ENCODE results near the gene PLA2R1.

Gene PLA2R1

DNA sequence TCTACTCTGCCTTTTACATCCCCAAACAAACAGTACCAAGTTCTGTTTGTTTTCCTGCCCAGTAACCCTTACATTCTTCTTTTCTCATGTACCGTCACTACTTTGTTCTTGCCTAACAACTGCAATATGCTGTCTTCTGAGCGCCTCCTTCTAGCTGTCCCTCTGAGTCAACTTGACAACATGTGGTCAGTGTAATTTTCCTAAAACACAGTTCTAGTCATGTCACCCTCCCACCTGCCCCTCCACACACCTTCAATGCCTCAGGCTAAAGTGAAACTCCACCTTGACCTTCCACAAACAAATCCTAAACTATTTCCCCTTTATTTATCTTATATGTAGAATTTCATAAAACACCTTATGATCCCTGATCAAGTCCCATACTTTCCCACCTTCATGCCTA lies 139.9 kb downstream of the PLA2R1 start:
- no peak for DNase-seq

DNA sequence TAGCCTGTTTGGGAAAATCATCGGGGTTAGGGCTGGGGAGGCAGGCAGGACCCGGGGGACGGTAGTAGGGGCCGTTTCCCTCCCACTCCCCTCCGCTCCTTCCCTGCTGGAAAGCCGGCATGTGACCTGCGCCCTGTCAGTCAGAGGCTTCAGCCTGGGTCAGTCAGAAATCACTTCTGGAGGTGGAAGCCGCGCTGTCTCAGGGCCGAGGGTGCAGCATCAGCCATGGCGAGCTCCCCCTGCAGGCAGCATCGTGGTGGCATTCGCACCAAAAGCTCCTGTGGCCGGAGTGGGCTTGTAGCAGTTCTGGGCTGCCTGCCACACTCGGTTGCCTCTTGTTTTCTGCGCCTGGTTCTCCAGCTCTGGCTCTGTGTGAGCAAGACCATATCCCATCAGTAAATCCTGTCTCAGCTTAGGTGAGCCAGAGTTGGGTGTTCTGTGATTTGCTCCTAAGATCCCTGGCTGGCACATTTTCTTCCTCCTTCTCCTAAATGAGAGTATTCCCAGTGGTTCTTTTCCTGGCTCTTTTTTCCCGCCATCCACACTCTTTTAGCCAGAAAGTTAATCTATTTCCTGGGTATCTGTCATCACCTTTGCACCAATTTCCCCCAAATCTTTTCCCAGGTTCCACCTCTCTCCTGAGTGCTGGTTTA lies 140.5 kb downstream of the PLA2R1 start:
- DNase-seq = peak; percentile 15

DNA sequence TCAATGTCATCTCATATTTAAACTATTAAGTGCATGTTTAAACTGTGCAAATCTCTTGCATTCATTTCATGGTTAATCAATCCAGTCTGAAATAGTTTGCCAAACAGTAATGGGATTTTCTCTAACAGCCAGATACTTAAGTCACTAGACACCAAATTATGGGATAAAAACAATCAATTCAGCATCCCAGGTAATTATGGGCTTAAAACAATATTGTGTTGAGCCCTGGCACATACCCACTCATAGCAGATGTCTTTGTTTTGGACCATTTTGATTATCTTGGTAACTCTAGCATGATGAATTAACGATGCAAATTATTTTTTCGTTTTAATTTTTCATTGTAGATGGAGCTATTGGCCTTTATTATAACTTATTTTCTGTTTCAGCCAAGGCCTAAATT lies 145.9 kb downstream of the PLA2R1 start:
- no peak for DNase-seq

DNA sequence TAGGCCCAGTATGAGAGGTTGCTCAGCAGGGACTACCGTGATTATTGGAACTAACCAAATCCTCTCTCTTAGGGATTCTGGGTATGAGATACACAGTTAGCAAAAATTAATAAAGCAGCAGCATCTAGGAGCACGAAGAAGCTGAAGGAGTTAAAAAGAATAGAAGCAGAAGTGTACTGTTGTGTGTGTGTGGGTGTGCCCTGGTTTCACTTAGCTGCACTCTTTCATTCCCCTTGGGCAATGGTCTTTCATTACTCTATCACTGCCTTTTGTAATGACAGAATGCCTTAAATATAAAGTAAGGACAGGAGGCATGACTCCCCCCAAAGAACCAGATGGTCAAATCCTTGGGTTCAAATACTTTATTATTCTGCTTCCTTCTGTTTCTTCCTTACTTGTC lies 148.5 kb downstream of the PLA2R1 start:
- DNase-seq = no peak

DNA sequence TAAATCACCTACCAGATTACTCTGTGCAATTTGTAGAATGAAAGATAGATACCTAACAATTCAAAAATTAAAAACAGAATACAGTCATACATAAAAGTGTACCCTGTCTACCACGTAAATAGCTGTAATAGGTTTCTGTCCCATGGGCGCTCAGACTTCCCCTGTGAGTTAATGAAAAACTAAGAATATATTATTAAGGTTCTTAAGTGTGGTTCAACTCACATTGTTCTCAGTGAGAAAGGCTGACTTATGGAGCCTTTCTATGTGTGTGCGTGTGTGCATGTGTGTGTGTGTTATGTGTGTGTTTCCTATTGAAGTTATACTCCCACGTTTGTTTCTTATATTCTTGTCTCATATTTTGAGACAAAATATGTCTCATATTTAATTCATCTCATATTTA lies 149.8 kb downstream of the PLA2R1 start:
- DNase-seq = no peak

GRCh38 chr2:159910951-159911350 lies 151.5 kb downstream of the PLA2R1 start:
- DNase-seq = no peak

DNA sequence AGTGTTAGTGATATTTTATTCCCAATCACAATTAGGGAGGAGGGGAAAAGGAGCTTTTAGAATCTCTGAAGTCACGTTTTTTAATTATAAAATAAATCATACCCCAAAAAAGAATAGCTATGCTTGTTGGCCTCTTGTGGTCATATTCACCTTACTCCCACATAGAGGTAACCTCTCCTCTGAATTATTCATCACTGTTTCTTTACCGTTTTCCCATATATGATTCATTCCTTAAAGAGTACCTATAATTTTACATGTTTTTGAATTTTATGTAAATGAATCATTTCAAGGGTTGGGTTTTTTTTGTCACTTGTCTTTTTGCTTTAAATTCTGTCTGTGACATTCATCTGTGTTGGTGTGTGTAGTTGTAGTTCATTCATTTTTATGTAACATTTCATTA lies 153.8 kb downstream of the PLA2R1 start:
- no peak for DNase-seq

GRCh38 chr2:159907909-159908308 lies 154.5 kb downstream of the PLA2R1 start:
- no peak for DNase-seq

DNA sequence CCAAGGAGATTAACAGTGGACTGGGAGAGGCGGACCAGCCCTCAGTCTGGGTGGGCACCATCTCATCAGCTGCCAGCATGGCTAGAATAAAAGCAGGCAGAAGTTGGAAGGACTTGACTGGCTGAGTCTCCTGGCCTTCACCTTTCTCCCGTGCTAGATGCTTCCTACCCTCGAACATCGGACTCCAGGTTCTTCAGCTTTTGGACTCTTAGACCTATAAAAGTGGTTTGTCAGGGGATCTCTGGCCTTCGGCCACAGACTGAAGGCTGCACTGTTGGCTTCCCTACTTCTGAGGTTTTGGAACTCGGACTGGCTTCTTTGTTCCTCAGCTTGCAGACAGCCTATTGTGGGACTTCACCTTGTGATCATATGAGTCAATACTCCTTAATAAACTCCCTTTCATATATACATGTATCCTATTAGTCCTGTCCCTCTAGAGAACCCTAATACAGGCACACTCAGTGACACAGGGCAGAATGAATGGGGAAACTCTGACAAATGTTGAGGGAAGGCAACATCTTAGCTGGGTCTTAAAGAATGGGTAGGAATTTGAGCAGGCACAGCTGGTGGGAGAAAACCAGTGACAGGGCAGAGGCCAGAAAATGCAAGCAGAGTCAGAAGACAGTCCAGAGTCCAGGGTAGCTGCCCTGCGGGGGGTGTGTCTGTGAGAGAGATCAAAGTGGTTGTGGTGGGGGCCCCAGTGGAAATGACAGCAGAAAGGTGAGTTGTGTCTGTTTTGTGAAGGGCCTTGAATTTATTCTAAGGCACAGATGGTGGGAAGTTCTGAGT lies 156.3 kb downstream of the PLA2R1 start:
- no peak for DNase-seq

DNA sequence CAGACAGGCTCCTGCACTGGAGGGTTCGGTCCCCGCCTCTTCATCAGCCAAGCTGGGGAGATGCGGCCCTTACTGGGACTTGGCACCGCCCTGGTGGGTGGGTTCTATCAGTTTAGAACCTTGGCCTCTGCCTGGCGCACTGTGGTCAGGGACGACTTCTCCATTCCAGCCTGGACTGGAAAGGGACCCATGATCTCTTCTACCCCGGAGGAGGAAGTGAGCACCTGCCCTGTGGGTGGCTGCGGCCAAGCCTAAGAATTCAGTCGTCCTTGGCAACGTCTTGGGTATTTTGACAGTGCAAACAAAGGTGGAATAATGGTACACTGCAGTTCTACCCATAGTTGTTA lies 157.5 kb downstream of the PLA2R1 start:
- DNase-seq = no peak

GRCh38 chr2:159904127-159904958 lies 158.1 kb downstream of the PLA2R1 start, which contains the start of gene LY75:
Gene LY75 (minus strand): TSS chr2:159904756.
- no peak for DNase-seq

GRCh38 chr2:159903443-159904126 lies 158.8 kb downstream of the PLA2R1 start:
- no peak for DNase-seq

DNA sequence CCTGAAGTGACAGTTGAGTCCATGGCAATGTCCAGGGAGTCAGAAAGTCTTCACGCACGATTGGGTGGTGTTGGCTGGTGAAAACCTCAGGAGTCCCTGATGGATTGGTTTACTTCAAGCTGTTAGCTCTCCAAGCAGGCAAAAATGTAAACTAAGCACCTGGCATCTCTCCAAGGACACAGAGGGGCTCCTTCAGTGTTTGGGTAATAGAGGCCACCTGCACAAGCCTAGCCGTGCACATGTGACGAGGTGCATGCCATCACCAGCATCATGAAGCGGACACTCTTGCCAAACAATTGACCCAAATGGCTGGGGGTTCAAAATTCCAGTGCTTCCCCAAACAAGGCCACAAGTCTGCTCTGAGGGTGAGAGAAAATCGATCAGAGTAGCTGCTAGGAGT lies 159.7 kb downstream of the PLA2R1 start:
- no peak for DNase-seq

GRCh38 chr2:159900343-159900742 lies 162.1 kb downstream of the PLA2R1 start:
- DNase-seq = no peak

GRCh38 chr2:159898441-159898840 lies 164.0 kb downstream of the PLA2R1 start:
- DNase-seq = no peak

GRCh38 chr2:159897720-159898119 lies 164.7 kb downstream of the PLA2R1 start:
- no peak for DNase-seq

DNA sequence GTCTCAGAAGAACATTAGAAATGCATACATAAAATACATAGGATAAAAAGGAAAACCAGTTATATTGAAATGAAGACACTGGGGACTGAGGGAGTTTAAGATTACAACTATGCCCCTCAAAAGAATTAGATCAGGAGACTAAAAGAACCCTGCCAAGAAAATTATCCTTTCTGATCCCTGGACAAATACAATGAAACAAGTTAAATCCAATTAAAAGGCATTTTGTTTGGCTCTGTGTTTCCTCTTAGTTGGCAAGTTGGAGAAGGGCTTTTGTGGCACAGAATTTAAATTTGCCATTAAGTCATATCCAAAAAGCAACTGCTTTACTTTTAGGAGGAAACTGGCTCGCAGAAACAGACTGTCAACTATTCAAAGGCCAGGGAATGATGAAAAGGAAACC lies 165.3 kb downstream of the PLA2R1 start:
- DNase-seq = no peak

DNA sequence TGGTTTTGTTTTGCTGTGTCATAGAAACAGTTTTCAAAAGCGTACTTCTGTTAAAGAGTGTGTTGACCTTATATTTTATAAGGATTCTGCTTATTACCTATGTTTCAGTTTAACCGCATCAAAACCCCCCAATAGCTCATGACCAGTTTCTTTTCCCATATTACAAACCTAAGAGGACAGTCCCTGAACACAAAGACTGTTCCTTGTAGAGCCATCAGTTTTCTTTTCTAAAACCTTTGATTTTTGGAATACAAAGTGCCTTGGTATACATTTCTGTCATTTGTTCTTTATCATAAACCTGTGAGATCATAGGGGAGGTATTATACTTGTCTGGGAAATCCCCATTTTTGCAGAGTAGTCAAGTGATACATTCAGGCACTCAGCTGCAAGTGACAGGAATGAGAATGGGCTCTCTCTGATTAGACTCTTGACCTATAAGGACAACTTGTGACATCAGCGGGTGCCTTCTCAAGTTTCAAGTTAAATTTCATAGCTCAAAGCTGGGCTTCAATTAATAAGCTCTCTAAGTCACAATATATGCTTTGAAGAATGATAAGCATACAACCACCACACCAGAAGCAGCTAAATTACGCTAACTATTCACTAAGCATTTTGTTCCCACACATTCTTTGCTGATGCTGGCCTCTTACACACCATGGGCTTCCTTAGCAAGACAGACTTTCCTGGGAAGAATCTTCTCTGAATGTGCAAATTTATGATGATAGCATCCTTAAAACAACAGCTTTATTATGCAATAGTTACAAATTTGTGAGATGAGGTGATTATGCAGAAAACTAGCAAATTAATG lies 167.0 kb downstream of the PLA2R1 start:
- DNase-seq = no peak

DNA sequence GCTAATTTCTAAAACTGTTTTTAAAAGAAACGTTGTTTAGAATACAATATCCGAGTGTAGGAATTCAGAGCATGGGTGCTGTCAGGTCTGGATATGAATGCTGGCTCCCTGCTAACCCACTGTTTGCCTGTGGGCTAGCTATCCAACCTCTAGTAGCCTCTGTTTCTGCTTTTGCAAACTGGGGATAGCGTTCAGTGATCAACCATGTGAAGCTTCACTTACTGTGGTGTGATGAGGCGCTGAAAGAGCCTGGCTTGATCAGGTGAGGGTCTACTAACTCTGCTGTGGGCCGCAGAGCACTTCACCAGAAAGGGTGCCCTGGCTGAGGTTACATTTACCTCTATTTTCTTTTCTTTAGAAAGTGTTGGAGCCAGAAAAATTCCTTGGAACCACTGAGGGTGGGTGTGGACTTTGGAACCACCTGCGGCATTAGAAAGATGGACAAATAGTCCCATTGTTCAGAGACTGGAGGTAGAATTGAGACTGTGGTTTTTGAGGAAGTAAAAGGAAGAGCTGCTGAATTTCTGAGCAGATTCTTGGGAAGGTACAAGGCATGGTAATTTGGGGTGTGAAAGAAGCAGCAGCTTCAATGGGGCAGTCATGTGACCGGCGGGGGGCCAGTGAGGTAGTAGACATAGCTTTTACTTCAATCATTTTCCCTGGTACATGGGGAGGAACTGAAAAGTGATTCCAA lies 168.1 kb downstream of the PLA2R1 start:
- no peak for DNase-seq

DNA sequence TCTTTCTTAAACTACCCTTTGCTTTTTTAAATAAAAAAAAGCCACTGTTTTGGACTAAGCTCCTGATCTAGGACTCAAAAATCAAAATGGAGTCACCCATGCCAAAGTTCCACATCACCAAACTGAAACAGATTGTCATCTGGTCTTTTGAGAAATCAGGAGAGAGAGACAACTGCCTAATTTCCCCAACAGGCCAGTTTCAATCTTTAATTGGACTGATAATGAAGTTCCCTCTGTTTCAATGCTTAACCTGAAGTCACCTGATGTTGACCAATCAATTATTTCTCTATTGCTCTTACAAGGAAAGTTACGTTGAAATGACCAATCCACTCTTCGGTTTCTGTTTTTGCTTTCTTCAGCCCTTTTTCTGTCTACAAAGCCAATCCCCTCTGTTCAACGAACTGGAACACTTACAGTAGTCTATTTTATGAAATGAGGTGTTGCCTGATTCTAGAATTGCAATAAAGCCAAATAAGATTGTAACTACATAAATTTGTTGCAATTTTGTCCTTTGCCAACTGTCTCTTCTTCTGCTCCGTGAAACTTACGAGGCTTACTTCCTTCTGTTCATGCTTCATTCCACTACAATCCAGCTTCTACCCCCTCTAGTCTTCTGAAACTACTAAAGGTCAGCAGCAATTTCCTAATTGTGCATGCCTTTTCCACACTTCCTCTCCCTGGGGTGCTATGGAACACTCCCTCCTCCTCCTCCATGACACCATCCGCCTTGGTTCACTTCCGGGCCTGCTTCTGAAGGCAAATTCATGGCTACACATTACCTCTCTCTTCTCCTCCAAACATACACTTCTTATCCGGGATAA lies 169.2 kb downstream of the PLA2R1 start:
- no peak for DNase-seq

Data from NCI-H1048 (cell line).